ENCODE data around the gene OOSP4A. TPM values are rescaled to one million over a fixed set of nuclear protein-coding genes. Genes with fewer than 3 reads are reported as not detected.

Gene OOSP4A
- total RNA-seq, 4 donors from 2014 or later: not detected

DNA sequence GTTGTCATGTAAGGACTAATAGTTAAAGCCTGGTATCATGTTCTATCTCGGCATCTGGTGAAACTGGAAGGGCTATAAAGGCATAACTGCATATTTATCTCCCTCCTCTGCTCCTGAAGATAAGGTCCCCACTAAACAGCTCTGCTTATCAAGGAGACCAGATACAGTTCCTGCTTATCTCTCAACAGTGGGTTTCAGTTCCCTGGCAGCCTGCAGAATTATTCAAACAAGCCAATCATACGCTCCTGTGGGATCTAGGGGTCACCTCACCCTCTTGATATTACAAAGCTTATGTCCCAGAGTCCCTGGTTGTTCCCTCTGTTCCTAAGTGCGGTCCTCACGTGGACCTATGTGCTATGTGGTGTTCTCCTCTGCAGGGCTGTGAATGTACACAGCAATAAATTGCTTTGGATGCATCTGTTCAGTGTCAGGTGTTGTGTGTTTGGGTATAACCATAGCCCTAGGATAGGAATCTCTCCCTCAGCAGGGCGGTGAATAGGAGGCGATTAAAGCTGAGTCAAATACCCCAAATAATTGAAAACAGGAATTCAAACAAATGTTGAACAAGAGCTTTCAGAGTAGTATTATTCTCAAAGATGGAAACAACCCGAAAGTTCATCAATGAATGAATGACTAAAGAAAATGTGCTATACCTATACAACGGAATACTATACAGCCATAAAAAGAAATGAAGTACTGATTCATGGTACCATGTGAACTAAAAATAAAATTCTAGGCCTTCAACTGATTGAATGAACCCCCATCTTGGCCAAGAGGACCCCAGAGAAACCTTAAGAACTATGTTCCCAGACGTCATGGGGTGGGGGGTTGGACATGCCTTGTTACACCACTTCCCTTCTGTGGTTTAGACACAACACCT is 3.1 kb upstream of the OOSP4A start:
- DNase-seq: no peak
- TF ChIP-seq POLR2A (IDR thresholded peaks at IDR 0.05): no peak
- TF ChIP-seq, protein P1, sequence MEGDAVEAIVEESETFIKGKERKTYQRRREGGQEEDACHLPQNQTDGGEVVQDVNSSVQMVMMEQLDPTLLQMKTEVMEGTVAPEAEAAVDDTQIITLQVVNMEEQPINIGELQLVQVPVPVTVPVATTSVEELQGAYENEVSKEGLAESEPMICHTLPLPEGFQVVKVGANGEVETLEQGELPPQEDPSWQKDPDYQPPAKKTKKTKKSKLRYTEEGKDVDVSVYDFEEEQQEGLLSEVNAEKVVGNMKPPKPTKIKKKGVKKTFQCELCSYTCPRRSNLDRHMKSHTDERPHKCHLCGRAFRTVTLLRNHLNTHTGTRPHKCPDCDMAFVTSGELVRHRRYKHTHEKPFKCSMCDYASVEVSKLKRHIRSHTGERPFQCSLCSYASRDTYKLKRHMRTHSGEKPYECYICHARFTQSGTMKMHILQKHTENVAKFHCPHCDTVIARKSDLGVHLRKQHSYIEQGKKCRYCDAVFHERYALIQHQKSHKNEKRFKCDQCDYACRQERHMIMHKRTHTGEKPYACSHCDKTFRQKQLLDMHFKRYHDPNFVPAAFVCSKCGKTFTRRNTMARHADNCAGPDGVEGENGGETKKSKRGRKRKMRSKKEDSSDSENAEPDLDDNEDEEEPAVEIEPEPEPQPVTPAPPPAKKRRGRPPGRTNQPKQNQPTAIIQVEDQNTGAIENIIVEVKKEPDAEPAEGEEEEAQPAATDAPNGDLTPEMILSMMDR (IDR thresholded peaks at IDR 0.05): no peak
- no peaks in the 10 kb centered on the region for H3K4me1 ChIP-seq
- H3K27ac ChIP-seq: no peak overlapping the region
- H3K36me3 ChIP-seq: no peaks in the 10 kb centered on the region
- H3K9me3 ChIP-seq: no peaks in the 10 kb centered on the region
- intact Hi-C loops (cut with DNase I; ENCODE audit: low total_unique reads): no loop called here
- H3K27me3 ChIP-seq: no peaks in the 10 kb centered on the region
- H3K4me3 ChIP-seq: no peak overlapping the region

DNA sequence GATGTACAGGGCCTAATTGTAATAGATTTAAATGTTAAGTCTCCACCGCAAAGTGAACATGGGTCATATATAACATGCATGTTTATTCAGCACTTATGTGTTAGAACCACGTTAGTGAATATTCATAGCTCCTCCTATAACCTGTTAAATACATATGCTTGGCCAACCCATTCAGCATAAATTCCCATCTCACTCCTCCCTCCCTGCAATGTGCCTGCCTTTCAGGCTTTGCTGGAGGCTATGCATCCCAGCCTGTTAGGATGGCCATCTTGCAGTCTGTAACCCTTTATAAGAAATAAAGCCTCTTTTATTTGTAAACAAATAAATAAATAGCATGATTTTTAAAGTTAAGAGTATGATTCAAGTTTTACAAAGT is 1.7 kb upstream of the OOSP4A start:
- no peaks in the 10 kb centered on the region for H3K9me3 ChIP-seq
- no peak for DNase-seq
- H3K27ac ChIP-seq: no peak overlapping the region
- H3K4me3 ChIP-seq: no peak overlapping the region
- no peak for TF ChIP-seq POLR2A (IDR thresholded peaks at IDR 0.05)
- TF ChIP-seq, protein P1 (IDR thresholded peaks at IDR 0.05): no peak
- no peaks in the 10 kb centered on the region for H3K27me3 ChIP-seq
- H3K4me1 ChIP-seq: no peaks in the 10 kb centered on the region
- H3K36me3 ChIP-seq: no peaks in the 10 kb centered on the region
- intact Hi-C loops (cut with DNase I; ENCODE audit: low total_unique reads): no loop called here

DNA sequence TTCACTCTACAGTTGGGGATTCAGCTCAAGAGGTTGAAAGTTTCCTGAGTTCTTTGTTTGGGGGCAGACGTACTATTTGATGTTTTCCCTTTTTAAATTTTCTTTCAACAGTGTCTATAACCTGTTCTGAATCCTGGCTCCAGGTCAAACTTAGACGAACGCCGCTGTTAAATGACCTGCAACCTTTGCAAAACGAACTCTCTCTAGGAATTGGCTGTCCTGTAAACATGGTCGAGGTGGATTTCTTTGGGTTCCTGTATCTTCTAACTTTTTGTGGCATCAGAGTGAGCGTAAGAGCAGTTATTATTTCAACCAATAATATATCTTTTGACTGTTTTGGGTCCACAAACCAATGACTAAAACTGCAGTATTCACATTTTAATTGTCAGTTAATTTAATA is 1.6 kb downstream of the OOSP4A start:
- intact Hi-C loops (cut with DNase I; ENCODE audit: low total_unique reads): no loop called here
- TF ChIP-seq POLR2A (IDR thresholded peaks at IDR 0.05): no peak
- TF ChIP-seq, protein P1 (IDR thresholded peaks at IDR 0.05): no peak
- no peaks in the 10 kb centered on the region for H3K9me3 ChIP-seq

DNA sequence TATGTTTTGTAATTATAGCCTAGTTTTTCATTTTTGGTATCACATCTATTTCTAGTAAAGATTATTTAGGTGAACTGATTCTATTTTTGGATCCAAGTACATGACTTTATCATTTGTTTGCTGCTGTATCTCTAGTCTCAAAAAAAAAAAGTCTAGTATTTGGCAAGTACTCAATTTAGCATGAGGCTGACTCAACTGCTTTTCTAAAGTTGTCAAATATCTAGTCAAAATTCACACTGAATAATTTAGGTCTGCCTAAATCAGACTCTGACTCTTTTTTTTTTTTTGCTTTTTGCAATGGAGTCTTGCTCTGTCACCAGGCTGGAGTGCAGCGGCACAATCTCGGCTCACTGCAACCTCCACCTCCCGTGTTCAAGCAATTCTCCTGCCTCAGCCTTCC is 2.4 kb downstream of the OOSP4A start:
- TF ChIP-seq, protein P1 (IDR thresholded peaks at IDR 0.05): no peak
- no peak for TF ChIP-seq POLR2A (IDR thresholded peaks at IDR 0.05)
- H3K4me1 ChIP-seq: no peaks in the 10 kb centered on the region
- H3K27ac ChIP-seq: no peak overlapping the region
- intact Hi-C loops (cut with DNase I; ENCODE audit: low total_unique reads): no loop called here
- no peak for DNase-seq
- no peak overlapping the region for H3K4me3 ChIP-seq
- no peaks in the 10 kb centered on the region for H3K36me3 ChIP-seq
- no peaks in the 10 kb centered on the region for H3K9me3 ChIP-seq
- no peaks in the 10 kb centered on the region for H3K27me3 ChIP-seq

More for the DNA sequence above, 1.6 kb downstream of the OOSP4A start:
- Histone ChIP-seq H3K36me3 (no peaks in the 10 kb centered on the region), H3K27me3 (no peaks in the 10 kb centered on the region), H3K4me1 (no peaks in the 10 kb centered on the region), H3K4me3 (no peak overlapping the region), H3K27ac (no peak overlapping the region)
- DNase-seq: no peak

DNA sequence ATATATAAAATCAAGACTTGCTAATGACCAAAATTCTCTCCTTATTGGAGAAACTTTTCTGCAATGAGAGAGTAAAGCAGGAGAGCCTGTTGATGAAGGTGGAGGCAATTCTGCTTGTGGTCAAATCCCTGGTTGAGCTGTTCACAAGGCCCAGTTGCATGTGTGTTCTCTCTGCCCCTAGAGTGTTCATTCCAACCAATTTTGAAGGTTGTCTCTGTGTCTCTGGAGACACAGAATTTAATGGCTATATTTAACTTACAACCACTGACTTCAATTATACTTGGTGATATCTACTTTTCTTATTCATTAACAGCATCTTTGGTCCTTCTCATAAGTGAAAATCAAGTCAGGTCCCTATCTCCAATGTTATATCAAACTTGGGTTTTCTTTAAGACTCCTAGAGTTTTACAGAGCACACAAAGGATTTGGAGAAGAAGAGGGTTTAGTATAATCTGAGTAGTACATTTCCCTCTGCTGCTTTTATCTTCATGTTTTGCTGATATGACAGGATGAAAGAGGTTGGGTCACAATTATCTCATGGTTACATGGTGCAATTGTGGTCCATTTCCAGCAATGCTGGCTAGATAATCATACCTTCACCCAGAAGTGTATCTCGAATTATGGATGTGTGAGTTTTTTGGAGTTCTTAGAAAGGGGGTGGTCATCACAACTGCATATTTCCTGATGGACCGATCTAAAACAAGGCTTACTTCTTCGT is 4.0 kb downstream of the OOSP4A start:
- no peak for DNase-seq
- Histone ChIP-seq H3K4me1 (no peaks in the 10 kb centered on the region), H3K4me3 (no peak overlapping the region), H3K27me3 (no peaks in the 10 kb centered on the region), H3K27ac (no peak overlapping the region), H3K36me3 (no peaks in the 10 kb centered on the region), H3K9me3 (no peaks in the 10 kb centered on the region)
- TF ChIP-seq, protein P1 (IDR thresholded peaks at IDR 0.05): no peak
- TF ChIP-seq POLR2A (IDR thresholded peaks at IDR 0.05): no peak
- intact Hi-C loops (cut with DNase I; ENCODE audit: low total_unique reads): no loop called here
